DMS53 treated with DMSO at 0.1 percent for 48 hours (cell line): ENCODE results near the gene HNRNPA2B1.
"Not testable (repeated sequence)": the region's sequence is repeated elsewhere in the genome, so short reads cannot be mapped to it uniquely, and the experiment has no call there.

Source experiments
- DNase-seq: peaks from one replicate; lab custom pipeline; 2025; ENCODE audit not compliant: unreplicated experiment; lab: John Stamatoyannopoulos, UW

HNRNPA2B1 gene

GRCh38 chr7:26185131-26185843 is 15.3 kb downstream of the HNRNPA2B1 start:
- no peak for DNase-seq

GRCh38 chr7:26184281-26185101 is 16.1 kb downstream of the HNRNPA2B1 start:
- not testable (repeated sequence) for DNase-seq

- no peak for DNase-seq
Observed at GRCh38 chr7:26183545-26184280, 16.8 kb downstream of the HNRNPA2B1 start.

- DNase-seq, result no peak
Observed at GRCh38 chr7:26182706-26183105, 17.8 kb downstream of the HNRNPA2B1 start.

GRCh38 chr7:26182283-26182682 is 18.3 kb downstream of the HNRNPA2B1 start:
- no peak for DNase-seq

GRCh38 chr7:26181474-26182227 is 18.9 kb downstream of the HNRNPA2B1 start:
- no peak for DNase-seq

- DNase-seq, result peak; percentile 36
Observed at GRCh38 chr7:26180792-26181198, 19.8 kb downstream of the HNRNPA2B1 start.

GRCh38 chr7:26179826-26180497 is 20.6 kb downstream of the HNRNPA2B1 start:
- no peak for DNase-seq

GRCh38 chr7:26179422-26179821 is 21.1 kb downstream of the HNRNPA2B1 start:
- no peak for DNase-seq

- no peak for DNase-seq
Observed at GRCh38 chr7:26178272-26178960, 22.1 kb downstream of the HNRNPA2B1 start.

GRCh38 chr7:26177269-26177668 is 23.3 kb downstream of the HNRNPA2B1 start:
- DNase-seq, result not testable (repeated sequence)

GRCh38 chr7:26176696-26177095 is 23.9 kb downstream of the HNRNPA2B1 start:
- not testable (repeated sequence) for DNase-seq

- DNase-seq, result not testable (repeated sequence)
Observed at GRCh38 chr7:26175903-26176302, 24.6 kb downstream of the HNRNPA2B1 start.

- no peak for DNase-seq
Observed at GRCh38 chr7:26172048-26172447, 28.5 kb downstream of the HNRNPA2B1 start.

GRCh38 chr7:26171601-26172000 is 28.9 kb downstream of the HNRNPA2B1 start:
- no peak for DNase-seq

GRCh38 chr7:26170663-26171062 is 29.9 kb downstream of the HNRNPA2B1 start:
- no peak for DNase-seq

GRCh38 chr7:26169271-26169670 is 31.3 kb downstream of the HNRNPA2B1 start:
- DNase-seq, result no peak

GRCh38 chr7:26168458-26169023 is 32.0 kb downstream of the HNRNPA2B1 start:
- no peak for DNase-seq

- no peak for DNase-seq
Observed at GRCh38 chr7:26167303-26167934, 33.1 kb downstream of the HNRNPA2B1 start.
